Loucy (cell line): ENCODE results near the gene PRKCE.

ENCODE experiments used
- H2AFZ ChIP-seq: fragments of 200-600 bp; sonication (generic); 2 replicates; pipeline ENCODE4 v1.6.0; 2016; ENCODE audit warnings: antibody characterized with exemption, mild to moderate bottlenecking, low read length, moderate library complexity
- H3F3A ChIP-seq: fragments of 200-600 bp; 2 replicates; pipeline ENCODE4 v1.6.0; 2016; ENCODE audit warnings: antibody characterized with exemption, low read depth, mild to moderate bottlenecking
- H3K27me3 ChIP-seq: fragments of 200-600 bp; sonication (generic); 2 replicates; pipeline ENCODE4 v1.6.1; 2014; ENCODE audit warnings: low read length, mild to moderate bottlenecking; ENCODE audit not compliant: insufficient read depth, poor library complexity, severe bottlenecking
- H3K36me3 ChIP-seq: fragments of 200-600 bp; sonication (generic); 2 replicates; pipeline ENCODE4 v1.6.1; 2016; ENCODE audit warnings: low read length; ENCODE audit not compliant: insufficient read depth
- H3K4me1 ChIP-seq: fragments of 200-600 bp; sonication (generic); 2 replicates; pipeline ENCODE4 v1.5.1; 2014; ENCODE audit warnings: low read length, mild to moderate bottlenecking; ENCODE audit not compliant: insufficient read depth, poor library complexity, severe bottlenecking
- H3K4me2 ChIP-seq: fragments of 200-600 bp; sonication (generic); 2 replicates; pipeline ENCODE4 v1.6.0; 2014; ENCODE audit warnings: antibody characterized with exemption, low read length, low read depth, mild to moderate bottlenecking; ENCODE audit not compliant: poor library complexity, severe bottlenecking
- H3K4me3 ChIP-seq: fragments of 200-600 bp; sonication (generic); 2 replicates; pipeline ENCODE4 v1.5.1; 2014; ENCODE audit warnings: low read length, mild to moderate bottlenecking, mixed read lengths; ENCODE audit not compliant: poor library complexity, severe bottlenecking
- H3K79me2 ChIP-seq: fragments of 200-600 bp; sonication (generic); 2 replicates; pipeline ENCODE4 v1.6.1; 2014; ENCODE audit warnings: low read length; ENCODE audit not compliant: insufficient read depth
- H3K9ac ChIP-seq: fragments of 200-600 bp; sonication (generic); 2 replicates; pipeline ENCODE4 v1.6.0; 2014; ENCODE audit warnings: mild to moderate bottlenecking, low read depth, low read length, moderate library complexity; ENCODE audit not compliant: poor library complexity, severe bottlenecking
- H3K9me2 ChIP-seq: fragments of 200-600 bp; sonication (generic); replicated peaks from 2 replicates; pipeline ENCODE4 v1.6.1; 2016; ENCODE audit warnings: low read depth, low read length, mixed read lengths
- H3K9me3 ChIP-seq: fragments of 200-600 bp; sonication (generic); 2 replicates; pipeline ENCODE4 v1.6.1; 2014; ENCODE audit warnings: mild to moderate bottlenecking, antibody characterized with exemption, low read length, low read depth; ENCODE audit not compliant: insufficient read depth
- H4K20me1 ChIP-seq: fragments of 200-600 bp; sonication (generic); 2 replicates; pipeline ENCODE4 v1.6.0; 2014; ENCODE audit warnings: antibody characterized with exemption, low read length, mild to moderate bottlenecking; ENCODE audit not compliant: insufficient read depth, poor library complexity, severe bottlenecking
- EZH2phosphoT487 ChIP-seq: fragments of 200-600 bp; IDR thresholded peaks from 2 replicates; pipeline ENCODE4 v1.6.1; 2018; ENCODE audit warnings: antibody characterized with exemption, mild to moderate bottlenecking, moderate library complexity, borderline replicate concordance
- TF ChIP-seq, protein P1 (sequence below): fragments of 200-600 bp; sonication (generic); conservative IDR thresholded peaks from 2 replicates; pipeline ENCODE4 v1.5.1; 2014; ENCODE audit warnings: mild to moderate bottlenecking, antibody characterized with exemption, low read length

Gene PRKCE

DNA sequence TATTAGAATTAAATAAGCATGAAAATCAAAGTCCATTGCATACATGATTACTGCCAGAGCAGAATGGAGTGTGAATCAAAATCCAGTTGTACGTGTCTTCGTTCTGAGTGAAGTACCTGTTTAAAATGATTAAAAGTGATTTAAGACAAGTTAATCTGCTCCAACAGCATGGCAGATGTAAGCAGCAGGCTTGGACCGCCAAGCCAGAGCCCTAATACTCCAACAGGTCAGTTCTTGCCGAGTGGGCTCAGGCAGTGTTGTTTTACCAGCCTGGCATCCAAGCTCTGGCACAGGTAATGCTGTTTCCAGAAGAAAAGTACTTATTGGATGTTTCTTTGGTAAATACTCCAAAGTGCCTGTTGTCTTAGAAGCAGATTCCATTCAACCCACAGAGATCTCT lies 474.3 kb downstream of the PRKCE start:
- H3K9ac ChIP-seq = no peak overlapping the region
- H3F3A ChIP-seq = no peaks in the 10 kb centered on the region
- no peaks in the 10 kb centered on the region for H3K9me3 ChIP-seq
- H4K20me1 ChIP-seq = no peaks in the 10 kb centered on the region
- H3K9me2 ChIP-seq = no peaks in the 10 kb centered on the region
- no peak overlapping the region for H2AFZ ChIP-seq
- no peaks in the 10 kb centered on the region for H3K79me2 ChIP-seq
- TF ChIP-seq, protein P1, sequence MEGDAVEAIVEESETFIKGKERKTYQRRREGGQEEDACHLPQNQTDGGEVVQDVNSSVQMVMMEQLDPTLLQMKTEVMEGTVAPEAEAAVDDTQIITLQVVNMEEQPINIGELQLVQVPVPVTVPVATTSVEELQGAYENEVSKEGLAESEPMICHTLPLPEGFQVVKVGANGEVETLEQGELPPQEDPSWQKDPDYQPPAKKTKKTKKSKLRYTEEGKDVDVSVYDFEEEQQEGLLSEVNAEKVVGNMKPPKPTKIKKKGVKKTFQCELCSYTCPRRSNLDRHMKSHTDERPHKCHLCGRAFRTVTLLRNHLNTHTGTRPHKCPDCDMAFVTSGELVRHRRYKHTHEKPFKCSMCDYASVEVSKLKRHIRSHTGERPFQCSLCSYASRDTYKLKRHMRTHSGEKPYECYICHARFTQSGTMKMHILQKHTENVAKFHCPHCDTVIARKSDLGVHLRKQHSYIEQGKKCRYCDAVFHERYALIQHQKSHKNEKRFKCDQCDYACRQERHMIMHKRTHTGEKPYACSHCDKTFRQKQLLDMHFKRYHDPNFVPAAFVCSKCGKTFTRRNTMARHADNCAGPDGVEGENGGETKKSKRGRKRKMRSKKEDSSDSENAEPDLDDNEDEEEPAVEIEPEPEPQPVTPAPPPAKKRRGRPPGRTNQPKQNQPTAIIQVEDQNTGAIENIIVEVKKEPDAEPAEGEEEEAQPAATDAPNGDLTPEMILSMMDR = no peak
- no peak for TF ChIP-seq EZH2phosphoT487
- no peak overlapping the region for H3K4me2 ChIP-seq
- peaks cover 17% of the 10 kb centered on the region for H3K4me1 ChIP-seq
- H3K27me3 ChIP-seq = no peaks in the 10 kb centered on the region
- no peak overlapping the region for H3K4me3 ChIP-seq
- H3K36me3 ChIP-seq = no peaks in the 10 kb centered on the region

DNA sequence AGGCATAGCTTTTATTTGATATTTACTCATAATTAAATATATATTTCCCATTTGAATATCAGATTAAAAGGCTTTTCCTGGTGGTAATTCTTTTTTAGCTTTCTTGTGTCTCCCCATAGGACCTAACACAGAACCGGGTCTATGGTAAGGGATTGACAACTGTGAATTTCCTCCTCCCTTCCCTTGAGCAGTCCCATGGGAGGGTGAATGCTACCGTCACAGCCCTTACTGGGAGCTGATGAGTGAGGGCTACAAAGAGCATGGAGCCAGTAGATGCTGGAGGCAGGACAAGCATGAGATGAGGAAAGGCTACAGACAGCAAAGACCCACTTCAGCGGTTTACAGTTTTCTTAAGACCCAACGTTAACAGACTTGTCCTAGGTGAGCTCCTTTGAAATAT lies 475.1 kb downstream of the PRKCE start:
- Histone ChIP-seq H3F3A (no peaks in the 10 kb centered on the region), H3K4me3 (no peak overlapping the region), H3K9ac (no peak overlapping the region), H3K9me3 (no peaks in the 10 kb centered on the region), H3K79me2 (no peaks in the 10 kb centered on the region), H3K27me3 (no peaks in the 10 kb centered on the region), H3K4me1 (peaks cover 9% of the 10 kb centered on the region), H3K36me3 (no peaks in the 10 kb centered on the region), H3K9me2 (no peaks in the 10 kb centered on the region), H3K4me2 (no peak overlapping the region), H4K20me1 (no peaks in the 10 kb centered on the region), H2AFZ (no peak overlapping the region)
- TF ChIP-seq EZH2phosphoT487 = no peak
- TF ChIP-seq, protein P1 = no peak

DNA sequence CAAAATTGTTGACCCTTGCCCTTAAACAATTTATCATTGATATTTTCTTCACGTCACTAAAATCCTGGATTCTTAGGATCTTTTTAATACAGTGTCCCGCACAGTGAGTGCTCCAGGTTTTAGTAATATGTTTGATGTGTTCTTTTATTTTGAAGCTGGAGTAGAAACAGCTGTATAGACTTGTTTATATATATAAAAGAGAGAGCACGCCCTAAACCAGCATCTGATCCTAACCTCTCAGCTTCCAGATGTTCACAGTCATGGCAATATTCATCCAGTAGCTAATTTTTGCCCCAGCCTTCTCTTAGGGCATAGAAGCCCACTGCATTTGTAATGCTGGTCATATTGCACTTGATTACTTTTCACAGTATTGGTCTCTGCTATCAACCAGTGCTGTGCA lies 475.7 kb downstream of the PRKCE start:
- H3K9me3 ChIP-seq = no peaks in the 10 kb centered on the region
- no peaks in the 10 kb centered on the region for H3K79me2 ChIP-seq
- H4K20me1 ChIP-seq = no peaks in the 10 kb centered on the region
- peaks cover 2% of the 10 kb centered on the region; the same call in 1 of the 2 replicates for H3K36me3 ChIP-seq
- no peaks in the 10 kb centered on the region for H3F3A ChIP-seq
- H3K9ac ChIP-seq = no peak overlapping the region
- peaks cover 8% of the 10 kb centered on the region for H3K4me1 ChIP-seq
- H3K27me3 ChIP-seq = no peaks in the 10 kb centered on the region
- H3K9me2 ChIP-seq = no peaks in the 10 kb centered on the region
- TF ChIP-seq EZH2phosphoT487 = no peak
- TF ChIP-seq, protein P1 = no peak
- no peak overlapping the region for H2AFZ ChIP-seq
- H3K4me3 ChIP-seq = no peak overlapping the region
- H3K4me2 ChIP-seq = no peak overlapping the region
